ENCODE measurements around the gene RNPS1. TPM values are rescaled to one million over a fixed set of nuclear protein-coding genes. Genes with fewer than 3 reads are reported as not detected.

Gene RNPS1
- total and polyA plus RNA-seq, 12 donors: 83.5 to 176 (median 110) TPM

DNA sequence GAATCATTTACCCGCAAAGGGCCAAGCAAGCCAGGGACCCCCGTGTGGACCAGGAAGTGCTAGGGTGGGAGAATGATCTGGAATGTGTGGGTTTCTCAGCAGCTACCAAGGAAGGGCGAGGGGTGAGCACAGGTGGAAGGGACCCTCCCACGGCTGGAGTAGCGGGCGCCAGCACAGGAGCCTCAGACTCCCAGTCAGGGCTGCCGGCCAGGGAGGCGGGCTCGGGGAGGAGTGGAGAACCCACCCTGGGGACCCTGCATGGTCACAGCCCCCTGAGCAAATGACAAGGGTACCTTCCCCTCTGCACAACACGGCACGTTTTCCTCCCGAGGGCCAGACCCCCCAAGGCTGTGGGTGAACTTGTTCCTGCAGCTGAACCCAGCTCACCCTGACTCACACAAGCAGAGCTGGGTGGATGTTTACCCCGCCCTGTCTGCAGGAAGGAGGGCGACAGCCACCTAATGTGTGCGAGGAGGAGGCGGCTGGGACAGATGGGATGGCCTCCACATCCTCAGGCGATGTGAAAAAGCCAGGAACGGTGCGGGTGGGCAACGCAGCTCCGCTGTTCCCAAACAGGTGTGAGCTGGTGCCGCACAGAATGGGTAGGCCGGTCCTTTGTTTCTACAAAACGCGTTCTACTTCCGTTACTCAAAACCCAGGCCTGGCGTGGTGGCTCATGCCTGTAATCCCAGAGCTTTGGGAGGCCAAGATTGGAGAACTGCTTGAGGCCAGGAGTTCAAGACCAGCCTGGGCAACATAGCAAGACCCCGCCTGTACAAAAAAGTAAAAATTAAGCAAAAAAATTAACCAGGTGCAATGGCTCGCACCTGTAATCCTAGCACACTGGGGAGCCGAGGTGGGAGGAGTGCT is 22.8 kb downstream of the RNPS1 start:
- H3K27me3 ChIP-seq: no peaks in the 10 kb centered on the region
- H3K36me3 ChIP-seq (replicated peaks in 1 of 2): peaks cover 0 to 47% of the 10 kb centered on the region in 2 donors
- 92 to 94% (median 94%) methylated on average over 23 to 30 of the region's 30 CpGs for WGBS, 4 donors
- peaks cover 4% of the 10 kb centered on the region in 2 donors for H3K4me1 ChIP-seq (replicated peaks in 1 of 2)
- TF ChIP-seq, protein P1, sequence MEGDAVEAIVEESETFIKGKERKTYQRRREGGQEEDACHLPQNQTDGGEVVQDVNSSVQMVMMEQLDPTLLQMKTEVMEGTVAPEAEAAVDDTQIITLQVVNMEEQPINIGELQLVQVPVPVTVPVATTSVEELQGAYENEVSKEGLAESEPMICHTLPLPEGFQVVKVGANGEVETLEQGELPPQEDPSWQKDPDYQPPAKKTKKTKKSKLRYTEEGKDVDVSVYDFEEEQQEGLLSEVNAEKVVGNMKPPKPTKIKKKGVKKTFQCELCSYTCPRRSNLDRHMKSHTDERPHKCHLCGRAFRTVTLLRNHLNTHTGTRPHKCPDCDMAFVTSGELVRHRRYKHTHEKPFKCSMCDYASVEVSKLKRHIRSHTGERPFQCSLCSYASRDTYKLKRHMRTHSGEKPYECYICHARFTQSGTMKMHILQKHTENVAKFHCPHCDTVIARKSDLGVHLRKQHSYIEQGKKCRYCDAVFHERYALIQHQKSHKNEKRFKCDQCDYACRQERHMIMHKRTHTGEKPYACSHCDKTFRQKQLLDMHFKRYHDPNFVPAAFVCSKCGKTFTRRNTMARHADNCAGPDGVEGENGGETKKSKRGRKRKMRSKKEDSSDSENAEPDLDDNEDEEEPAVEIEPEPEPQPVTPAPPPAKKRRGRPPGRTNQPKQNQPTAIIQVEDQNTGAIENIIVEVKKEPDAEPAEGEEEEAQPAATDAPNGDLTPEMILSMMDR (IDR thresholded peaks at IDR 0.05): no peak
- no peak for TF ChIP-seq POLR2A (IDR thresholded peaks at IDR 0.05)
- DNase-seq: no peak
- intact Hi-C loops (cut with DNase I): no loop called here
- no peak overlapping the region for H3K4me3 ChIP-seq
- no peaks in the 10 kb centered on the region for H3K9me3 ChIP-seq (replicated peaks in 1 of 3)
- no peak overlapping the region for H3K27ac ChIP-seq

DNA sequence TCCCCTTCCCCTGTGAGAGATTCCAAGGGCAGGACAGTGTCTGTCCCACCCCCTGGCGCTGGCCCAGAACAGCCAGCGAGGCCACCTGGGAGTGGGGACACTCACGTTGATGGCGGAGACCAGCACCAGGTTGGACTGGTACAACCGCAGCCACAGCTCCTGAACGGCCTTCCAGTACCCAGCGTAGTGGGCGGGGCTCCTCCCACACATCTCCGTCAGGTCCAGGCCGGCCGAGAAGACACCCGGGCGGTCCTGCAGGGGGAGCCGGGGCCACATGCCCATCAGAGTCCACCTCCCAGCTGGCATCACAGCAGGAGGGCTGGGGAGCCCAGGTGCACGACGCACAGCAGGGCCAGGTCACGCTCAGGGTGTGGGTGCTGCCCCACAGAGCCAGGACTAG is 23.6 kb downstream of the RNPS1 start:
- H3K36me3 ChIP-seq (replicated peaks in 1 of 2): peaks cover 0 to 47% of the 10 kb centered on the region in 2 donors
- WGBS, 4 donors: 69 to 83% (median 75%) methylated on average over 10 to 17 of the region's 17 CpGs
- H3K4me3 ChIP-seq: no peak overlapping the region
- H3K27me3 ChIP-seq: no peaks in the 10 kb centered on the region
- H3K27ac ChIP-seq: no peak overlapping the region
- H3K9me3 ChIP-seq (replicated peaks in 1 of 3): no peaks in the 10 kb centered on the region
- no peaks in the 10 kb centered on the region for H3K4me1 ChIP-seq (replicated peaks in 1 of 2)
- intact Hi-C loops (cut with DNase I): no loop called here
- no peak for DNase-seq
- TF ChIP-seq POLR2A (IDR thresholded peaks at IDR 0.05): no peak
- TF ChIP-seq, protein P1 (IDR thresholded peaks at IDR 0.05): no peak

DNA sequence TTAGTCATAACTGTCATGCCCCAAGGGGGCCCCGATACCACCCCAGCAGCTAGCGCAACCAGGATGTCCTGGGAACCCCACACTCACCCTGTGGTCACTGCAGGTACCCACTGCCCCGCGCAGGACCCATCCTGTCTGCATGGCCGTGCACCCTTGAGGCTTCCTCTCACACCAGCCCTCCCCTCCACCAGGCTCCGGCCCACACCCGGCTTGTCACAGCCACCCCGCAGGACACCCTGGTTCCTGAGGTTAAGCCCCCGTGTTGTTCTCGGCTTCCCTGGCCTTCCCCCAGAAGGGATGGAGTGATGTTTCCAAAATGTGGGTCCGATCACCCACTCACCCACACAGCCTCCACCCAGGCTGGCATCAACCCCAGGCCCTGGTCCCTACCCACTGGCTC is 24.1 kb downstream of the RNPS1 start:
- intact Hi-C loops (cut with DNase I): no loop called here
- no peak for TF ChIP-seq POLR2A (IDR thresholded peaks at IDR 0.05)
- TF ChIP-seq, protein P1 (IDR thresholded peaks at IDR 0.05): no peak
- H3K27ac ChIP-seq: no peak overlapping the region
- H3K27me3 ChIP-seq: no peaks in the 10 kb centered on the region
- DNase-seq: no peak
- H3K4me1 ChIP-seq (replicated peaks in 1 of 2): peaks cover 0 to 4% of the 10 kb centered on the region in 2 donors
- 93 to 98% (median 96%) methylated on average over 4 to 11 of the region's 11 CpGs for WGBS, 4 donors
- H3K4me3 ChIP-seq: no peak overlapping the region
- H3K36me3 ChIP-seq (replicated peaks in 1 of 2): peaks cover 0 to 47% of the 10 kb centered on the region in 2 donors
- no peaks in the 10 kb centered on the region for H3K9me3 ChIP-seq (replicated peaks in 1 of 3)

DNA sequence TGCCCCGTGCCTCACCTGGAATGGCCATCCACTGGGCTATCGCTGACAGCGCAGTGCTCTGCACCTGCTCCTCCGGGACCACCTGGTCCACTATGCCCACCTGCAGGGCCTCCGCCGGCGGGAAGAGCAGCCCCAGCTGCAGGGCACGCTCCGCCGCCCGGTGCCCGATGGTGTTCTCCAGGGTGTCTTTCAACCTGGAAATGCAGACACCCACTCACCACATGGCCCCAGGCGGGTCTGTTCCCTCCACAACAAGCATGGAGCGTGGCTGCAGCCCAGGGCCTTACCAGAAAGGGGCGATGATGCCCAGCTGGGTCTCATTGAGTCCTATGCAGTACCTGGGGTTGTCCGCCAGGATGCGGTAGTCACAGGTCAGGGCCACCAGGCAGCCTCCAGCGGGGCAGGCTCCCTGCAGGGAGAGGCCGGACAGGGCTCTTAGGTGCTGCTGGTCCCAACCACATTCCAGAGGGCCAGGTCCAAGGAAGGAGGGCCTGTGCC is 24.8 kb downstream of the RNPS1 start:
- Histone ChIP-seq H3K4me1 (replicated peaks in 1 of 2) (peaks cover 0 to 7% of the 10 kb centered on the region in 2 donors), H3K27me3 (no peaks in the 10 kb centered on the region), H3K9me3 (replicated peaks in 1 of 3) (no peaks in the 10 kb centered on the region), H3K36me3 (replicated peaks in 1 of 2) (peaks cover 0 to 47% of the 10 kb centered on the region in 2 donors), H3K4me3 (no peak overlapping the region), H3K27ac (no peak overlapping the region)
- TF ChIP-seq, protein P1 (IDR thresholded peaks at IDR 0.05): no peak
- TF ChIP-seq POLR2A (IDR thresholded peaks at IDR 0.05): no peak
- no peak for DNase-seq
- 95 to 100% (median 96%) methylated on average over 5 to 19 of the region's 19 CpGs for WGBS, 4 donors
- intact Hi-C loops (cut with DNase I): no loop called here

Data from adrenal gland (tissue), 12 donors.